IMR-90 (cell line): ENCODE measurements around the gene HLA-DOA. TPM values are rescaled to one million over a fixed set of nuclear protein-coding genes. Genes with fewer than 3 reads are reported as not detected.

Source experiments
- ATAC-seq: fragments of 200-7000 bp; cut with Tn5 transposase; 2 replicates; pipeline ENCODE4 v1.9.1; 2020; ENCODE audit warnings: low read depth, mild to moderate bottlenecking, moderate library complexity
- BruUV-seq: library from RNA; stranded (reverse); fragments of 400-500 nt; replicated peaks from 2 replicates; lab custom pipeline; 2021; lab: Mats Ljungman, UMichigan
- CTCF ChIA-PET: fragments of 300-600 bp; formaldehyde crosslinking; extraction: SDS; loops from one replicate; lab custom pipeline; 2021; ENCODE audit warnings: antibody characterized with exemption; lab: Yijun Ruan, JAX
- POLR2A ChIA-PET: fragments of 300-600 bp; sonication (Branson Sonifier 250); formaldehyde crosslinking; loops from one replicate; lab custom pipeline; 2022; ENCODE audit warnings: antibody characterized with exemption; ENCODE audit not compliant: unreplicated experiment; lab: Charles Lee
- DNase-seq: peaks from one replicate; pipeline ENCODE4 v3.0.0; 2013
- H2AFZ ChIP-seq: replicated peaks from 2 replicates; pipeline ENCODE3; 2013; ENCODE audit warnings: low read length, mild to moderate bottlenecking; ENCODE audit not compliant: poor library complexity
- H2AK5ac ChIP-seq: 2 replicates; pipeline ENCODE4 v1.6.1; 2013; ENCODE audit warnings: low read depth, low read length, inconsistent platforms
- H2AK9ac ChIP-seq: replicated peaks from 2 replicates; pipeline ENCODE3; 2013; ENCODE audit warnings: mild to moderate bottlenecking, low read depth, low read length, moderate library complexity; ENCODE audit not compliant: poor library complexity
- H2BK120ac ChIP-seq: 2 replicates; pipeline ENCODE4 v1.6.1; 2013; ENCODE audit warnings: low read depth, low read length, inconsistent platforms
- H2BK15ac ChIP-seq: 3 replicates; pipeline ENCODE4 v1.6.1; 2013; ENCODE audit warnings: low read depth, low read length, inconsistent platforms
- H2BK20ac ChIP-seq: 2 replicates; pipeline ENCODE4 v1.6.1; 2013; ENCODE audit warnings: low read depth, mild to moderate bottlenecking, inconsistent platforms, low read length, moderate library complexity
- H2BK5ac ChIP-seq: 2 replicates; pipeline ENCODE4 v1.6.1; 2013; ENCODE audit warnings: mild to moderate bottlenecking, low read depth, low read length, inconsistent platforms; ENCODE audit not compliant: poor library complexity, severe bottlenecking
- H3K14ac ChIP-seq: replicated peaks from 2 replicates; pipeline ENCODE4 v1.6.1; 2013; ENCODE audit warnings: low read depth, low read length, inconsistent platforms
- H3K18ac ChIP-seq: 2 replicates; pipeline ENCODE4 v1.6.1; 2013; ENCODE audit warnings: low read depth, low read length, control low read depth
- H3K23ac ChIP-seq: 2 replicates; pipeline ENCODE4 v1.6.1; 2013; ENCODE audit warnings: low read depth, low read length, inconsistent platforms
- H3K27ac ChIP-seq: 2 replicates; pipeline ENCODE4 v1.5.1; 2013; ENCODE audit warnings: mild to moderate bottlenecking, control low read depth, low read length; ENCODE audit not compliant: insufficient read depth
- H3K27me3 ChIP-seq: 2 replicates; pipeline ENCODE4 v1.6.1; 2013; ENCODE audit warnings: low read length; ENCODE audit not compliant: control insufficient read depth, insufficient read depth
- H3K36me3 ChIP-seq: 2 replicates; pipeline ENCODE4 v1.6.1; 2013; ENCODE audit warnings: low read length, mixed read lengths; ENCODE audit not compliant: control insufficient read depth, insufficient read depth
- H3K4ac ChIP-seq: 2 replicates; pipeline ENCODE4 v1.6.1; 2013; ENCODE audit warnings: low read depth, low read length, inconsistent platforms
- H3K4me1 ChIP-seq: 2 replicates; pipeline ENCODE4 v1.6.1; 2013; ENCODE audit warnings: low read length, mixed read lengths; ENCODE audit not compliant: control insufficient read depth, insufficient read depth
- H3K4me2 ChIP-seq: 2 replicates; pipeline ENCODE4 v1.6.1; 2013; ENCODE audit warnings: low read depth, mild to moderate bottlenecking, control low read depth, low read length, moderate library complexity
- H3K4me3 ChIP-seq: 2 replicates; pipeline ENCODE4 v1.5.1; 2013; ENCODE audit warnings: low read depth, mild to moderate bottlenecking, control low read depth, low read length, moderate library complexity; ENCODE audit not compliant: insufficient read depth
- H3K56ac ChIP-seq: 2 replicates; pipeline ENCODE4 v1.6.1; 2013; ENCODE audit warnings: low read length, inconsistent platforms; ENCODE audit not compliant: insufficient read depth; ENCODE audit errors: extremely low read depth
- H3K79me1 ChIP-seq, 2 experiments: 2 replicates each; pipeline ENCODE4 v1.6.1; 2013; ENCODE audit warnings: low read length in 2 of 2, inconsistent platforms in 1 of 2, low read depth in 1 of 2
- H3K9ac ChIP-seq: 2 replicates; pipeline ENCODE4 v1.6.1; 2013; ENCODE audit warnings: low read depth, low read length, control low read depth
- H3K9me1 ChIP-seq: 2 replicates; pipeline ENCODE4 v1.6.1; 2013; ENCODE audit warnings: low read length, inconsistent platforms; ENCODE audit not compliant: insufficient read depth
- H3K9me3 ChIP-seq: 2 replicates; pipeline ENCODE4 v1.6.1; 2013; ENCODE audit warnings: low read length; ENCODE audit not compliant: control insufficient read depth, insufficient read depth
- H4K20me1 ChIP-seq: 2 replicates; pipeline ENCODE4 v1.6.1; 2013; ENCODE audit warnings: low read length, inconsistent platforms; ENCODE audit not compliant: insufficient read depth
- H4K5ac ChIP-seq: 2 replicates; pipeline ENCODE4 v1.6.1; 2013; ENCODE audit warnings: mild to moderate bottlenecking, low read depth, low read length, control low read depth
- H4K8ac ChIP-seq, 2 experiments: 2 replicates each; pipeline ENCODE4 v1.6.1; 2013; ENCODE audit warnings: low read depth in 2 of 2, low read length in 2 of 2, control low read depth in 1 of 2, inconsistent platforms in 1 of 2
- H4K91ac ChIP-seq: 2 replicates; pipeline ENCODE4 v1.6.1; 2013; ENCODE audit warnings: low read depth, low read length, inconsistent platforms; ENCODE audit not compliant: insufficient read depth
- FOS ChIP-seq: fragments of 150-350 bp; IDR thresholded peaks from 2 replicates; pipeline ENCODE4 v1.6.1; 2016; ENCODE audit warnings: low read depth, low read length
- SMC3 ChIP-seq: fragments of 150-350 bp; IDR thresholded peaks from 2 replicates; pipeline ENCODE4 v1.6.1; 2016; ENCODE audit warnings: low read depth, mild to moderate bottlenecking, antibody characterized with exemption, low read length, moderate library complexity
- WGBS, 2 experiments: methylation state at CpG; one replicate each; pipeline versions ENCODE4 v1.1.5 to v1.1.7; 2013; ENCODE audit warnings: missing lambda C conversion rate in 2 of 2; ENCODE audit not compliant: insufficient read length in 1 of 2; ENCODE audit errors: extremely low coverage in 2 of 2; 5-methylcytosine and 5-hydroxymethylcytosine counted together
- dilution Hi-C: fragments of 300-500 bp; cut with HindIII; formaldehyde crosslinking; loops from one replicate; pipeline ENCODE4 v1.14.3; 2018; ENCODE audit warnings: low sequenced_read_pairs; ENCODE audit not compliant: unreplicated experiment
- in situ Hi-C: fragments of 300-500 bp; cut with MboI; formaldehyde crosslinking; loops from 3 replicates; pipeline ENCODE4 v1.14.3; 2019; ENCODE audit warnings: low sequenced_read_pairs, inconsistent platforms, mixed read lengths
- intact Hi-C: fragments of 100-400 bp; cut with micrococcal nuclease; formaldehyde crosslinking; loops from 2 replicates; pipeline ENCODE4 v1.10.0; 2022
- polyA plus RNA-seq, 3 experiments: library from polyadenylated mRNA; depleted of rRNA; stranded (reverse); fragments of >200 nt; gene quantifications; 2 replicates each; pipeline ENCODE4 v1.2.3, GENCODE V29; 2012; ENCODE audit warnings: low replicate concordance in 1 of 3
- total RNA-seq: library from RNA; depleted of rRNA; stranded (reverse); fragments of >200 nt; gene quantifications from 2 replicates; pipeline ENCODE4 v1.2.3, GENCODE V29; 2012

HLA-DOA gene
- total and polyA plus RNA-seq, 2 of the 4 experiments (the other 2 are of a cell fraction) = not detected

GRCh38 chr6:32995448-32995847 is 13.9 kb downstream of the HLA-DOA start:
- in situ Hi-C loops = no loop called here

More at GRCh38 chr6:32995448-32995847, 13.9 kb downstream of the HLA-DOA start:
- H2AFZ ChIP-seq = no peak overlapping the region
- H2BK15ac ChIP-seq = no peak overlapping the region
- H3K23ac ChIP-seq = no peak overlapping the region
- no peak overlapping the region for H3K56ac ChIP-seq
- H2AK9ac ChIP-seq = no peak overlapping the region
- no peak overlapping the region for H3K14ac ChIP-seq
- H3K79me1 ChIP-seq = no peaks in the 10 kb centered on the region
- H3K4me2 ChIP-seq = no peak overlapping the region
- WGBS, 2 experiments = no CpG with 5 or more reads among the region's 2 CpGs
- H2BK20ac ChIP-seq = no peak overlapping the region
- no peaks in the 10 kb centered on the region for H4K20me1 ChIP-seq
- H3K27me3 ChIP-seq = peaks cover 21% of the 10 kb centered on the region
- no peak overlapping the region for H3K27ac ChIP-seq
- no peak overlapping the region for H4K5ac ChIP-seq
- ATAC-seq = no peak
- intact Hi-C loops (no loop called here), dilution Hi-C loops (no loop called here)
- BruUV-seq = no TSS peak
- H2BK5ac ChIP-seq = no peak overlapping the region
- no peak for TF ChIP-seq SMC3
- no peak for TF ChIP-seq FOS
- ChIA-PET CTCF (interaction anchor here (1.0 kb wide), 1 partner anchor 11 kb away, joined by 5 read pairs; no protein-coding TSS in a partner anchor), POLR2A (no interaction called here)
- H3K18ac ChIP-seq = no peak overlapping the region
- H3K4me1 ChIP-seq = no peaks in the 10 kb centered on the region
- no peaks in the 10 kb centered on the region for H3K36me3 ChIP-seq
- H2AK5ac ChIP-seq = no peak overlapping the region
- H3K9ac ChIP-seq = no peak overlapping the region
- H3K9me1 ChIP-seq = no peaks in the 10 kb centered on the region
- H4K8ac ChIP-seq = no peak overlapping the region
- no peak overlapping the region for H2BK120ac ChIP-seq
- H4K91ac ChIP-seq = no peak overlapping the region
- no peak for DNase-seq
- H3K9me3 ChIP-seq = no peaks in the 10 kb centered on the region
- H3K4ac ChIP-seq = no peak overlapping the region
- H3K4me3 ChIP-seq = no peak overlapping the region
